Heart right ventricle (tissue), 16 donors: Measurements from ENCODE around the gene RUVBL2. TPM values are rescaled to one million over a fixed set of nuclear protein-coding genes. Genes with fewer than 3 reads are reported as not detected.

Experiments
- ATAC-seq, 8 donors: fragments of 200-7000 bp; cut with Tn5 transposase; one replicate each; pipeline ENCODE4 v1.9.1; 2020; ENCODE audit warnings: mild to moderate bottlenecking in 8 of 8, moderate library complexity in 8 of 8, moderate number of reproducible peaks in 1 of 8
- DNase-seq, 2 donors: peaks; one replicate each; pipeline ENCODE4 v3.0.0-alpha.2; 2020
- H3K27ac ChIP-seq, 10 donors: fragments of 200-600 bp; sonication (generic) in 2 of 10; one replicate each; pipeline versions ENCODE4 v1.5.0 to v1.8.0; 2020 to 2022; ENCODE audit warnings: mild to moderate bottlenecking in 3 of 10
- H3K27me3 ChIP-seq, 7 donors: fragments of 200-600 bp; one replicate each; pipeline ENCODE4 v1.8.0; 2021 to 2022; ENCODE audit warnings: mild to moderate bottlenecking in 2 of 7
- H3K36me3 ChIP-seq, 9 donors: fragments of 200-600 bp; sonication (generic) in 1 of 9; one replicate each; pipeline versions ENCODE4 v1.5.0 to v1.8.0; 2020 to 2022; ENCODE audit warnings: mild to moderate bottlenecking in 2 of 9
- H3K4me1 ChIP-seq, 9 donors: fragments of 200-600 bp; sonication (generic) in 1 of 9; one replicate each; pipeline versions ENCODE4 v1.5.0 to v1.8.0; 2020 to 2022; ENCODE audit warnings: mild to moderate bottlenecking in 4 of 9
- H3K4me3 ChIP-seq, 10 donors: fragments of 200-600 bp; sonication (generic) in 2 of 10; one replicate each; pipeline versions ENCODE4 v1.5.0 to v1.8.0; 2020 to 2022; ENCODE audit warnings: mild to moderate bottlenecking in 7 of 10, moderate library complexity in 2 of 10
- H3K9me3 ChIP-seq, 11 donors: fragments of 200-600 bp in 10 of 11; sonication (generic) in 2 of 11; one replicate each; pipeline versions ENCODE4 v1.5.0 to v1.8.0; 2013 to 2022; ENCODE audit warnings: mild to moderate bottlenecking in 2 of 11, control low read depth in 1 of 11, moderate library complexity in 1 of 11
- CTCF ChIP-seq, 9 donors: fragments of 200-600 bp; sonication (generic) in 2 of 9; IDR thresholded peaks; one replicate each; pipeline versions ENCODE4 v1.5.0 to v1.8.0; 2021 to 2022; ENCODE audit warnings: antibody characterized with exemption in 9 of 9, mild to moderate bottlenecking in 5 of 9, moderate library complexity in 1 of 9
- WGBS, 2 donors: extraction: QIAGEN DNeasy Blood & Tissue Kit; methylation state at CpG; one replicate each; pipeline ENCODE4 v1.1.7; 2013; ENCODE audit warnings: inconsistent platforms in 1 of 2; 5-methylcytosine and 5-hydroxymethylcytosine counted together
- intact Hi-C, 10 donors: fragments of 100-400 bp; cut with DNase I; formaldehyde crosslinking; loops; one replicate each; pipeline versions ENCODE4 v1.11.1 to v1.14.2; 2022
- polyA plus RNA-seq, 2 donors: library from polyadenylated mRNA; stranded (reverse); fragments of 200-250 nt; gene quantifications; one replicate each; pipeline ENCODE4 v1.2.3, GENCODE V29; 2013
- total RNA-seq, 10 donors: library from RNA; stranded (reverse); fragmentation: NEBNext Ultra II Directional in 3 of 10; extraction: Animal tissue kit (Norgen Biotek cat#: 25700) in 3 of 10; gene quantifications; one replicate each; pipeline versions ENCODE4 v1.2.1 to v1.2.4, GENCODE V29; 2021 to 2023
- donor health status: Arrhythmogenic right ventricular cardiomyopathy.
- donor health status: ischemic (EF 13 %, LVEDD 7.1; RV severe dilation, severe dysfunction).
- donor health status: healthy with polysubstance abuse.
- donor health status: DM: no; HTN: yes; CAD: no.
- donor health status: DM: no; HTN: no; CAD: no.
- donor health status: ischemic (EF 25% LVEDD 6.9; RV normal size, moderate dysfunction).
- donor health status: ischemic (EF 25% LVEDD 5.7; RV mildly dilated, moderate dysfunction).
- donor health status: healthy.
- donor health status: DM: yes; HTN: yes; CAD: no.
- donor health status: Ischemic cardiomyopathy.
- donor health status: ischemic (EF 35%, LVEDD 5.7; RV mildly dilated, moderate dysfunction).
- donor health status: nonischemic (EF 11% LVEDD 7.7; RV severe dilation, severe dysfunction).
- donor health status: DM: yes; HTN: yes; CAD: no.
- donor health status: PGD.
- donor health status: ischemic (EF 29% LVEDD 5.4; RV normal size, mild dysfunction).
- donor health status: nonischemic (EF 23%, LVEDD 6.1; RV moderate dilation, normal function).

The RUVBL2 gene
- total and polyA plus RNA-seq, 12 donors, result 40.1 to 108 (median 49.8) TPM

- WGBS, 2 donors, result 83 to 89% methylated on average over 10 of the region's 10 CpGs
- peaks cover 0 to 60% (median 34%) of the 10 kb centered on the region in 9 donors for H3K36me3 ChIP-seq
- DNase-seq, result no peak
- H3K4me3 ChIP-seq, result peak overlapping the region; percentile 65 to 100 (median 88)
- H3K9me3 ChIP-seq, result no peaks in the 10 kb centered on the region
- no peak for ATAC-seq
- H3K4me1 ChIP-seq, result peaks cover 15 to 75% (median 63%) of the 10 kb centered on the region in 9 donors
- peak overlapping the region in 9 of 10 donors; percentile 84 to 96 (median 91) for H3K27ac ChIP-seq
- TF ChIP-seq CTCF (IDR thresholded peaks at IDR 0.05), result no peak
- intact Hi-C loops, result loop anchor here in 7 of 10 donors (5.0 to 10.0 kb wide), 7 partner anchors 89 to 332 kb away; partner anchors contain the start of genes PPP1R15A (in 4 of the 7), CA11 (in 2 of the 7) and DBP (in 2 of the 7)
- H3K27me3 ChIP-seq, result no peaks in the 10 kb centered on the region
Measured at GRCh38 chr19:48966541-48967345, 26.9 kb upstream of the RUVBL2 start.

- ATAC-seq (peak in 1 of 8 donors; percentile 0), DNase-seq (no peak)
- WGBS, 2 donors, result 79 to 85% methylated on average over 14 of the region's 14 CpGs
- peak overlapping the region in 9 of 10 donors; percentile 1 to 96 (median 87) for H3K27ac ChIP-seq
- no peak for TF ChIP-seq CTCF (IDR thresholded peaks at IDR 0.05)
- H3K27me3 ChIP-seq, result no peaks in the 10 kb centered on the region
- H3K9me3 ChIP-seq, result no peaks in the 10 kb centered on the region
- peaks cover 15 to 70% (median 56%) of the 10 kb centered on the region in 9 donors for H3K4me1 ChIP-seq
- peaks cover 0 to 68% (median 42%) of the 10 kb centered on the region in 9 donors for H3K36me3 ChIP-seq
- peak overlapping the region in 7 of 10 donors; percentile 68 to 100 (median 89) for H3K4me3 ChIP-seq
- intact Hi-C loops, result loop anchor here in 7 of 10 donors (5.0 to 10.0 kb wide), 7 partner anchors 90 to 333 kb away; partner anchors contain the start of genes PPP1R15A (in 4 of the 7), CA11 (in 2 of the 7) and DBP (in 2 of the 7)
Measured at GRCh38 chr19:48967346-48968178, 26.1 kb upstream of the RUVBL2 start.

- Histone ChIP-seq H3K9me3 (no peaks in the 10 kb centered on the region), H3K27me3 (no peaks in the 10 kb centered on the region), H3K27ac (peak overlapping the region in 9 of 10 donors; percentile 1 to 96 (median 68)), H3K36me3 (peaks cover 0 to 75% (median 49%) of the 10 kb centered on the region in 9 donors), H3K4me1 (peaks cover 15 to 69% (median 55%) of the 10 kb centered on the region in 9 donors), H3K4me3 (no peak overlapping the region)
- 59 to 62% methylated on average over 4 of the region's 4 CpGs for WGBS, 2 donors
- intact Hi-C loops, result loop anchor here in 7 of 10 donors (5.0 to 10.0 kb wide), 7 partner anchors 91 to 333 kb away; partner anchors contain the start of genes PPP1R15A (in 4 of the 7), CA11 (in 2 of the 7) and DBP (in 2 of the 7)
- DNase-seq (no peak), ATAC-seq (no peak)
- no peak for TF ChIP-seq CTCF (IDR thresholded peaks at IDR 0.05)
Measured at GRCh38 chr19:48968179-48968661, 25.5 kb upstream of the RUVBL2 start.
